GM18907 (cell line): Measurements from ENCODE around the gene C19orf81.
"Not testable (repeated sequence)": the region's sequence is repeated elsewhere in the genome, so short reads cannot be mapped to it uniquely, and the experiment has no call there.

Source experiments
- ATAC-seq: cut with Tn5 transposase; IDR thresholded peaks from one replicate; pipeline ENCODE4 v1.9.1; 2021; ENCODE audit warnings: mild to moderate bottlenecking, moderate library complexity; ENCODE audit not compliant: unreplicated experiment

C19orf81 gene

GRCh38 chr19:50649433-50650391 lies at the start of gene C19orf81:
C19orf81 (plus strand) TSS chr19:50649445; CDS start chr19:50649445, 0 bp downstream.
- ATAC-seq, result no peak

DNA sequence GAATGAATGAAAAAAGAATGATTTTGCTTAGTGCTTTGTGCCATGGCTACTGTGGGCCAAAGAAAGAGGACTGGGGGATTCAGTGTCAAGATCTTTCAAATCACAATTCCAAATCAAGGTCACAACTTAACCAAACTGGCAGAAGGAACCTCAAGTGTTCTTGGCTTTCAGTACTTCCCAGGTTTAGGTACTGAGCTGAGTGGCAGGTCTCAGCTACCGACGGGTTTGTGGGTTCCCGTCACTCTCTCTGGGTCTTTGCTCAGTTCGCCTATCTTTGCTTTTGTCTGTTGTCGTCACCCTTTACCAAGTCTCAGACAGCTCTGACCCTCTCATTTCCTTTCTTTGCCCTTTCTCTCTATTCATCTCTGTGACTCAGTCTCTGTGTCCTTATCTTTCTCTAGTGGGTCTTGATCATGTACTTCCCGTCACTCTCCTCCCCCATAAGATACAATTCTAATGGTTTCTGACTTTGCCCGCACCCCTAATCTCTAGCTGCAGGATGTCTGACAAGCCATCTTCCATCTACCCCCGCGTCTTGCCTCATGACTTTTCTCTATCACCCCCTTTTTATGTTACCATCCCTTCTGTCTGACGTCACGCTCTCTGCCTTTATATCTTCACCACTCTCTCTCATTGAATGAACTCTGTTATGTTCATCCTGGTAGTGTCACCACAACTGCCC lies 47.7 kb upstream of the C19orf81 start:
- ATAC-seq, result no peak

DNA sequence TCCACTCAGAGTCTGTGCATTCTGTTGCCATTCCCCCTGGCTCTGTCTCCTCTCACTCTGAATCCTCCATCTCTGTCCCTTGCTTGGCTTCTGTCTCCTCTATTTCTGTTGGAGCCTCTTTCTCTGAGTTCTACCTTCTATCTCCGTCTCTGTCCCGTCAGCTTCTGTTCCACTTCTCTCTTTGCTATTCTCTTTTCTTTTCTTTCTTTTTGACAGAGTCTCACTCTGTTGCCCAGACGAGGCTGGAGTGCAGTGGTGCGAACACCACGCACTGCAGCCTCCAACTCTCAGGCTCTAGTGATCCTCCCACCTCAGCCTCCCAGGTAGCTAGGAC lies 47.2 kb upstream of the C19orf81 start:
- ATAC-seq, result no peak

DNA sequence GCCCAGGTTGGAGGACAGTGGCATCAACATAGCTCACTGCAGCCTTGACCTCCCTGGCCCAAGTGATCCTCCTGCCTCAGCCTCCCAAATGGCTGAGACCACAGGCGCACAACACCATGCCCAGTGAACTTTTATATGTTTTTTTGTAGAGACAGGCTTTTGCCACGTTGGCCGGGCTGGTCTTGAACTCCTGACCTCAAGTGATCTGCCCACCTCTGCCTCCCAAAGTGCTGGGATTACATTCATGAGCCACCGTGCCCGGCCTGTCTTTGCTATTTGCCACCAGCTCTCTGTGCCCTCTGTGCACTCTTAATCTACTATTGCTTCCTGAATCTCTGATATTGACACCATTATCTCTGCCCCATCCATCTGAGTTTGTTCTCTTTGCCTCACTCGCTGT lies 46.7 kb upstream of the C19orf81 start:
- ATAC-seq, result no peak

GRCh38 chr19:50602935-50603334 lies 46.3 kb upstream of the C19orf81 start:
- no peak for ATAC-seq

DNA sequence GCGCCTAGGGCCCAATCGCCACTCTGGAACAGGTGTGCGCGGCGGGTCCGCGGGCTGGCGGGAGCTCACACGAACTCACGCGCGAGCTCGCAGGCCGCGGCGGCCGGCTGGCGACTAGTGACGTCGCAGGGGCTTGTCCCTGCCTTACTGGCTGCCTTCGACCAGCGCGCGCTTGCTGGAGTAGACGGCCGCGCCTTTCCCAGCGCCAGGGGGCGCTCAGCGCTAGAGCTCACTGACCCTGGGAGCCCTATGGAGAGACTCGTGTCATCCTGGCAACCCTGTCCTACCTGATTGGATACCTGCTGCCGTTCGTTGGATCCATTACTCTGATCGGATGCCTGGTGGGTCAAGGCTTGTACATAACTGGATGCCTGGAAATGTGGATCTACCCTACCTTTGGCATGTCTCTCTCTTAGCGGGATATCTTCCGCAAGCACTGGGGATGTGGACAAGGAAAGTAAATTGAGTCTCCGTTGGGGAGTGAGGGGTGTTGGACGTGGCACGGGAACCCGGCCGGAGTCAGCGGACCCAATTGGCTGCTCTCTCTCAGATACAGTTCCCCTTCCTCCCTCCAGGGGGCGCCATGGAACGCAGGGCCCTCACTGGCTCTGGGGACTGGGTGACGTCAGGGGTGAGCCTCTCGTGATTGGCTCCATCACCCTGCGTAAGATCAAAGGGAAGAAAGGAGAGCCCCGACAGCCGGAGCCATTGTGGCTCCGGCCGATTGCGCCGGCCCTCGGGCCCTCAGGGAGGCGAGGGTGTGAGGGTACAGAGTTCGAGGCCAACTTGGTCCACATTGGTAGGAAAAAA lies 44.8 kb upstream of the C19orf81 start:
- not testable (repeated sequence) for ATAC-seq

- not testable (repeated sequence) for ATAC-seq
Observed at GRCh38 chr19:50606059-50606836, 43.0 kb upstream of the C19orf81 start.

DNA sequence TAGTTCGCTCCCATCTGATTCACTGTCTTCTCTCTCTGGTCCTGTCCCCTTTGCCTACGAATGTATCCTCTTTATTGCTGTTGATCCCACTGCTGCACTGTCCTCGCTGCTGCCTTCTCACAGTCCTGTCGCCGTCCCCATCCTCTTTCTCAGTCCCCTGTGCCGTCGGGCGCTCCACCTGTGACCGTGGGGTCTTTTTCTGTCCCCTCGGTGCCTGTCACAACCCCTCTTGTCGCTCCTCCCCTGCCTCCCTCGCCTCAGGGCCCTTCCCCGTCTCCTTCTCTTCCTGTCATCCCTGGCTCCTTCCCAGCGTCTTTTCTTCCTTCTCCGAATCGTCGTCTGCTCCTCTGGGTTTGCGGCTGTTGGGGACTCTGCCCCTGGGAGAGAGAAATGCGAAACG lies 41.9 kb upstream of the C19orf81 start:
- ATAC-seq, result no peak

- no peak for ATAC-seq
Observed at GRCh38 chr19:50607874-50608785, 41.1 kb upstream of the C19orf81 start.

GRCh38 chr19:50612504-50613404 lies 36.5 kb upstream of the C19orf81 start:
- not testable (repeated sequence) for ATAC-seq

DNA sequence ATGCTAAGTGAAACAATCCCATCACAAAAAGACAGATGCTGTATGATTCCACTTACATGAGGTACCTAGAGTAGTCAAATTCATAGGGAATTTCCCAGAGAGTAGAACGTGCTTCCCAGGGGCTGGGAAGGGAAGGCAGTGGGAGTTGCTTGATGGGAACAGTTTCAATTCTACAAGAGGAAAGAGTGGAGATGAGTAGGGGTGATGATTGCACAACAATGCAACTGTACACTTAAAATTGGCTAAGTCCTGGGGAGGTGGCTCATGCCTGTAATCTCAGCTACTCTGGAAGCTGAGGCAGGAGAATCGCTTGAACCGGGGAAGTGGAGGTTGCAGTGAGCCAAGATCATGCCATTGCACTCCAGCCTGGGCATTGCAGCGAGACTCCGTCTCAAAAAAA lies 30.9 kb upstream of the C19orf81 start:
- ATAC-seq, result not testable (repeated sequence)

- ATAC-seq, result not testable (repeated sequence)
Observed at GRCh38 chr19:50619184-50619583, 30.1 kb upstream of the C19orf81 start.

DNA sequence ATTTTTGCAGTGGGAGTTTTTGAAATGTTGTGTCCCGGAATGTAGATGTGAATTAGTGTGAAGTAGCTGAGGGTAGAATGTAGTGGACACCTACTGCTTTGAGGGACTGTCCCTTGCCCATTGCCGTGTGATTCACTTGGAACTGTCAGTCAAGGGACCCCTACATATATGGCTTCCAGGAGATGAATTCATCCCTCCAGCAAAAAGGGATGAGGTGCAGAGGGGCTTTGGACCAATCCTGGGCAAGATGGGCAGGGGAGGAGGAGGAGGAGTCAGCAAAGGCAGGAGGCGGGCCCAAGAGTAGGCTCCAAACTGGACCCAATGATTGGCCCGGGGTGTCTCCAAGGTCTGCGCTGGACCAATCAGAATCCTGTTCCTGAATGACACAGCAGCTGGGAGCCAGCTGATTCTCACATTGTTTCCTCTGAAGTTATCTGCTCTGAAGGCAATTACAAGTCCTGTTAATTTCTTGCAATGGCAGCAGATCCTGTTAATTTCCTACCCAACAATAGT lies 28.8 kb upstream of the C19orf81 start:
- not testable (repeated sequence) for ATAC-seq

- ATAC-seq, result no peak
Observed at GRCh38 chr19:50624949-50625600, 24.2 kb upstream of the C19orf81 start.

DNA sequence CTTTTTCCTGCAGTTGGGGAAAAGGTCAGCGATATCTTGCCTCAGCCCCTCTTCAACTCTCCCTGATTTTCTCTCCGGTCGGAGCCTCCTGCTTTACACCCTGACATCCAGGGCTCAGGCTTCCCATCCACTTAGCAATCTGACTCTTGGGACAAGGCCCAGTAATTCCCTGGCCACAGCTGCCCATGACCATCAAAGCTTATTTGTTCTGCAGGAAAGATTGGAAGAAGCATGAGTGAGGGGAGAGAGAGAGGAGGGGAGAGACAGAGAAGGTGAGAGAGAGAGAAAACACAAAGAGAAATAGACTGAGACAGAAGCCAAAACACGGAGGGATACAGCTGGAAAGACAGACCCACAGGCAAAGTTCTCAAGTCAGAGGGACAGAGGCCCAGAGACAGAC lies 23.2 kb upstream of the C19orf81 start:
- ATAC-seq, result no peak

- no peak for ATAC-seq
Observed at GRCh38 chr19:50626795-50627194, 22.4 kb upstream of the C19orf81 start.

DNA sequence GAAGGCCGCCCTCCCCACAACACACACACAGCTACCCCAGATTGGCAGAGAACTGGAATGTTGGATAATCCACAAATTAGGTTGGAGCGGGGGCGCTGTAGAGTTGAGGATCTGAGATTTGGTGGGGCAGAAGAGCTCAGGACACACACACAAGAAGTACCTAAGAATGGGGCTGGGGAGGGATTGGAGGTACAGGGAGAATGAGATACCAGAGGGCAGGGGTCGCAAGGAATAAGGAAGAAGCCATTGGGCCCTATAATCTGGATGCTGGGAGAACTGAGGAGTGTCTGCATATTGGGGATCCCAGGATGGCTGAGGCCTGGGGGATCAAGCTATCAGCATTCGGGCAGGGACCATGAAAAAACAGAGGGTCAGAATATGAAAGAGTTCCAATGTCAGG lies 21.1 kb upstream of the C19orf81 start:
- no peak for ATAC-seq

DNA sequence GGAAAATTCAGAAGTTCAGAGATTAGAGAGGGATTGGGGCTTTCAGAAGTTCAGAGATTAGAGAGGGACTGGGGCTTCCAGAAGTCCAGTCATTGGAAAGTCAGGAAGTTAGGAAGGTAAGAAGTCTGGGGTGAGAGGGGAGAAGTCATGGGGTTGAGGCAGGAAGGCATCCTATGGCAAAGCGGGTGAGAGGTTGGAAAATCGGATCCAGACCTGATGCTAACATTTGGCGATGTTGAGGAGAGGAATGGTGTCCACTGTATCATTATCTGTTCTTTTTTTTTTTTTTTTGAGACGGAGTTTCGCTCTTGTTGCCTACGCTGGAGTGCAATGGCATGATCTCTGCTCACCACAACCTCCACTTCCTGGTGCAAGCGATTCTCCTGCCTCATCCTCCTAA lies 20.7 kb upstream of the C19orf81 start:
- ATAC-seq, result no peak
